ENCODE data around the gene PADI2.

PADI2 gene

DNA sequence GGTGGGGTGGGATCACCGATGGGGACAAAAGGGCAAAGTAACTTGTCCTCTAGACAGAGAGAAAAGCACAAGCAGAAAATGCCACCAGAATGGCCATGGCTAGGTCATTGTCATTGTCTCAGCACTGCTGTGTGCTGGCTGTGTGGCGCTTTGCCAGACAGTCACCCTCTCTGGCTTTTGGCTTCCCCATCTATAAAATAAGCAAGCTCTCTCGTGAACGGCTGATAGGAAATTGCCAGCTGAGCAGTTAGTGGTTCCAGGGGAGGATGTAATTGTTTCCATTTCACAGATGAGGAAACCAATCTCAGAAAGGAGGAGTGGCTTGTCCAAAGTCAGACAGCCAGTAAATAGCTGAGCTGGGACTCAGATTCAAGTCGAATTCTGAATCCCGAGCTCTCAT, 32.5 kb downstream of the PADI2 start:
- POLR2A ChIA-PET = interaction anchor here (1.6 kb wide), 1 partner anchor 12 kb away, joined by 3 read pairs; no protein-coding TSS in a partner anchor
- TF ChIP-seq NFRKB (IDR thresholded peaks at IDR 0.05) = no peak
- TF ChIP-seq CTBP1 (IDR thresholded peaks at IDR 0.05; ENCODE audit: borderline replicate concordance) = no peak
- TF ChIP-seq BHLHE40 (IDR thresholded peaks at IDR 0.05; ENCODE audit: borderline replicate concordance) = no peak
- TF ChIP-seq TARDBP (IDR thresholded peaks at IDR 0.05) = no peak
- no peak for TF ChIP-seq LEF1 (IDR thresholded peaks at IDR 0.05; ENCODE audit: borderline replicate concordance)
- TF ChIP-seq SP1 (IDR thresholded peaks at IDR 0.05) = no peak
- TF ChIP-seq SUZ12 (IDR thresholded peaks at IDR 0.05) = no peak
- no peak for TF ChIP-seq ELF4 (IDR thresholded peaks at IDR 0.05)
- no peak for TF ChIP-seq HDGF (IDR thresholded peaks at IDR 0.05; ENCODE audit: borderline replicate concordance)
- TF ChIP-seq FOXA1 (IDR thresholded peaks at IDR 0.05) = no peak
- no peak for TF ChIP-seq FOXK2 (IDR thresholded peaks at IDR 0.05)
- TF ChIP-seq L3MBTL2 (conservative IDR thresholded peaks at IDR 0.05) = no peak
- TF ChIP-seq ARNT (IDR thresholded peaks at IDR 0.05) = no peak
- TF ChIP-seq, protein P1, sequence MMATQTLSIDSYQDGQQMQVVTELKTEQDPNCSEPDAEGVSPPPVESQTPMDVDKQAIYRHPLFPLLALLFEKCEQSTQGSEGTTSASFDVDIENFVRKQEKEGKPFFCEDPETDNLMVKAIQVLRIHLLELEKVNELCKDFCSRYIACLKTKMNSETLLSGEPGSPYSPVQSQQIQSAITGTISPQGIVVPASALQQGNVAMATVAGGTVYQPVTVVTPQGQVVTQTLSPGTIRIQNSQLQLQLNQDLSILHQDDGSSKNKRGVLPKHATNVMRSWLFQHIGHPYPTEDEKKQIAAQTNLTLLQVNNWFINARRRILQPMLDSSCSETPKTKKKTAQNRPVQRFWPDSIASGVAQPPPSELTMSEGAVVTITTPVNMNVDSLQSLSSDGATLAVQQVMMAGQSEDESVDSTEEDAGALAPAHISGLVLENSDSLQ (IDR thresholded peaks at IDR 0.05) = no peak
- no peak for TF ChIP-seq ZNF384 (IDR thresholded peaks at IDR 0.05)
- TF ChIP-seq FOXM1 (IDR thresholded peaks at IDR 0.05; ENCODE audit: borderline replicate concordance) = no peak
- CTCF ChIA-PET = no interaction called here
- DNase-seq (ENCODE audit: extremely low spot score) = no peak

GRCh38 chr1:17084787-17085186, 34.5 kb downstream of the PADI2 start:
- no peak for DNase-seq (ENCODE audit: extremely low spot score)
- TF ChIP-seq ZNF384 (IDR thresholded peaks at IDR 0.05) = no peak
- TF ChIP-seq TARDBP (IDR thresholded peaks at IDR 0.05) = no peak
- TF ChIP-seq, protein P1 (IDR thresholded peaks at IDR 0.05) = no peak
- no peak for TF ChIP-seq NFRKB (IDR thresholded peaks at IDR 0.05)
- TF ChIP-seq SP1 (IDR thresholded peaks at IDR 0.05) = no peak
- TF ChIP-seq SUZ12 (IDR thresholded peaks at IDR 0.05) = no peak
- TF ChIP-seq FOXA1 (IDR thresholded peaks at IDR 0.05) = no peak
- no peak for TF ChIP-seq HDGF (IDR thresholded peaks at IDR 0.05; ENCODE audit: borderline replicate concordance)
- TF ChIP-seq ARNT (IDR thresholded peaks at IDR 0.05) = no peak
- TF ChIP-seq L3MBTL2 (conservative IDR thresholded peaks at IDR 0.05) = no peak
- no peak for TF ChIP-seq LEF1 (IDR thresholded peaks at IDR 0.05; ENCODE audit: borderline replicate concordance)
- no peak for TF ChIP-seq FOXM1 (IDR thresholded peaks at IDR 0.05; ENCODE audit: borderline replicate concordance)
- no peak for TF ChIP-seq FOXK2 (IDR thresholded peaks at IDR 0.05)
- no peak for TF ChIP-seq BHLHE40 (IDR thresholded peaks at IDR 0.05; ENCODE audit: borderline replicate concordance)
- no peak for TF ChIP-seq ELF4 (IDR thresholded peaks at IDR 0.05)
- no peak for TF ChIP-seq CTBP1 (IDR thresholded peaks at IDR 0.05; ENCODE audit: borderline replicate concordance)

GRCh38 chr1:17082761-17083160, 36.5 kb downstream of the PADI2 start:
- CTCF ChIA-PET = no interaction called here
- DNase-seq (ENCODE audit: extremely low spot score) = no peak
- POLR2A ChIA-PET = no interaction called here
- TF ChIP-seq, protein P1 (IDR thresholded peaks at IDR 0.05) = no peak
- TF ChIP-seq SP1 (IDR thresholded peaks at IDR 0.05) (no peak), FOXM1 (IDR thresholded peaks at IDR 0.05; ENCODE audit: borderline replicate concordance) (no peak), FOXA1 (IDR thresholded peaks at IDR 0.05) (no peak), CTBP1 (IDR thresholded peaks at IDR 0.05; ENCODE audit: borderline replicate concordance) (no peak), LEF1 (IDR thresholded peaks at IDR 0.05; ENCODE audit: borderline replicate concordance) (no peak), SUZ12 (IDR thresholded peaks at IDR 0.05) (no peak), BHLHE40 (IDR thresholded peaks at IDR 0.05; ENCODE audit: borderline replicate concordance) (no peak), ELF4 (IDR thresholded peaks at IDR 0.05) (no peak), ZNF384 (IDR thresholded peaks at IDR 0.05) (no peak)

More at GRCh38 chr1:17084787-17085186, 34.5 kb downstream of the PADI2 start:
- ChIA-PET CTCF (no interaction called here), POLR2A (no interaction called here)

DNA sequence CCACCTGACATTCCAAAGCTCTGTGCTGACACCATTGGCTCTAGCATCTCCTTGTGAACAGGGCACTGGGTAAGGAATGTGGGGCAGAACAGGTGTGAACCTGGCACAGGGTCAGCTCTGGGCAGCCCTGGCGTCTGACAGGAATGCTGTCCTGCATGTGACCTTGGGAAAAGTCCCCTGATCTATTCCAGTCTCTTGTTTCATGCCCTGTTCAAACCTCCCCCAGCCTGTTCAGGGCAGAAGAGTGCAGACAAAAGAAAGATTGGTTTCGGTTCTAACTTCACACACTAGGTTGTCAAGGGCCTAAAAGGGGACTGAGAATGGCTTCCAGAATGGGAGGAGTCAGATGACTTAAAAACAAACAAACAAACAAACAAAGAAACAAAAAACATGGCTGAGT, 37.8 kb downstream of the PADI2 start:
- CTCF ChIA-PET = no interaction called here
- DNase-seq (ENCODE audit: extremely low spot score) = no peak
- TF ChIP-seq, protein P1 (IDR thresholded peaks at IDR 0.05) = no peak
- TF ChIP-seq LEF1 (IDR thresholded peaks at IDR 0.05; ENCODE audit: borderline replicate concordance) = no peak
- TF ChIP-seq NFRKB (IDR thresholded peaks at IDR 0.05) = no peak
- TF ChIP-seq HDGF (IDR thresholded peaks at IDR 0.05; ENCODE audit: borderline replicate concordance) = no peak
- TF ChIP-seq BHLHE40 (IDR thresholded peaks at IDR 0.05; ENCODE audit: borderline replicate concordance) = no peak
- no peak for TF ChIP-seq FOXK2 (IDR thresholded peaks at IDR 0.05)
- no peak for TF ChIP-seq CTBP1 (IDR thresholded peaks at IDR 0.05; ENCODE audit: borderline replicate concordance)
- no peak for TF ChIP-seq ARNT (IDR thresholded peaks at IDR 0.05)
- no peak for TF ChIP-seq TARDBP (IDR thresholded peaks at IDR 0.05)
- no peak for TF ChIP-seq FOXA1 (IDR thresholded peaks at IDR 0.05)
- no peak for TF ChIP-seq FOXM1 (IDR thresholded peaks at IDR 0.05; ENCODE audit: borderline replicate concordance)
- no peak for TF ChIP-seq ZNF384 (IDR thresholded peaks at IDR 0.05)
- TF ChIP-seq SUZ12 (IDR thresholded peaks at IDR 0.05) = no peak
- TF ChIP-seq ELF4 (IDR thresholded peaks at IDR 0.05) = no peak
- TF ChIP-seq SP1 (IDR thresholded peaks at IDR 0.05) = no peak
- TF ChIP-seq L3MBTL2 (conservative IDR thresholded peaks at IDR 0.05) = no peak
- POLR2A ChIA-PET = no interaction called here

- TF ChIP-seq HDGF (IDR thresholded peaks at IDR 0.05; ENCODE audit: borderline replicate concordance) (no peak), ARNT (IDR thresholded peaks at IDR 0.05) (no peak), LEF1 (IDR thresholded peaks at IDR 0.05; ENCODE audit: borderline replicate concordance) (no peak), CTBP1 (IDR thresholded peaks at IDR 0.05; ENCODE audit: borderline replicate concordance) (no peak), ZNF384 (IDR thresholded peaks at IDR 0.05) (no peak), TARDBP (IDR thresholded peaks at IDR 0.05) (no peak), FOXA1 (IDR thresholded peaks at IDR 0.05) (no peak), SUZ12 (IDR thresholded peaks at IDR 0.05) (no peak), ELF4 (IDR thresholded peaks at IDR 0.05) (no peak)
- TF ChIP-seq, protein P1 (IDR thresholded peaks at IDR 0.05) = no peak
- no peak for DNase-seq (ENCODE audit: extremely low spot score)
- POLR2A ChIA-PET = no interaction called here
- CTCF ChIA-PET = no interaction called here
These were observed 38.4 kb downstream of the PADI2 start for GRCh38 chr1:17080880-17081279.
